GM12892 (cell line): ENCODE results near the gene IGSF21.

Experiments
- DNase-seq: peaks from one replicate; pipeline ENCODE4 v3.0.0; 2011; ENCODE audit not compliant: insufficient read length
- FAIRE-seq: peaks from 2 replicates; lab custom pipeline; 2011; peaks lifted over from hg19 to GRCh38; lab: Jason Lieb, UNC
- POLR2A ChIP-seq: IDR thresholded peaks from 2 replicates; pipeline ENCODE4 v1.6.1; 2011; ENCODE audit warnings: low read depth, low read length, control low read depth
- POLR2AphosphoS5 ChIP-seq: IDR thresholded peaks from 2 replicates; pipeline ENCODE4 v1.6.1; 2011; ENCODE audit warnings: low read depth, low read length, control low read depth
- TAF1 ChIP-seq: IDR thresholded peaks from 2 replicates; pipeline ENCODE4 v1.6.1; 2011; ENCODE audit warnings: low read depth, mild to moderate bottlenecking, control low read depth, low read length, borderline replicate concordance

Gene IGSF21

DNA sequence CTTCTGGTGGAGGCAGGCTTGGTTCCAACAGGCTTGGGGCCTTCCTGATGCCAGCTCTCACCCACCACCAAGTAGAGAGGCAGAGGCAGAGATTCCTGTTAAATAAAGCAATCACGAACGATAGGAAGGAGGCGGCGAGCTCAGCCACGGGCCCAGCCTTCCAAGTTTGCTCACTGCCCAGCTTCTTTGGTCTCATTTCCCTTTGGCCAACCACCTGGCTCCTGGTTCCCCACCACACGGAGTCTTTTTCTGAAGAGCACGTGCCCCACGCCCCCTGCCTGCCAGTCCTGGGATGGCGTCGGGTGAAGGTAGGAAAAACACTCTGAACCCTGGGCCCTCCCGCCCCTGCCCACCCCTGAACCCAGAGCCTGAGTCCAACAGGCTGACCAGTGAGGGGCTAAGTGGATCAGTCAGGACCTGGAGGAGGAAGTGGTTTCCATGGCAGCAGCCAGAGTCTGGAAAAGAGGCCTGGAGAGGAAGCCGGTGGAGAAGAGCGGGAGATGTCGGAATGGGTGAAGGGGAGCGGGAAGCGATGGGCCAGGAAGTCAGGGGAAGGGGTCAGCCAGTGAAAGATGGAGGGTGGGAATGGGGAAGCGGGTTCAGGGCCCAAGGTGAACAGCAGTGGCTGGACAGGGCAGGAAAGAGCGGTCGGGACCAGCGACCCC, 214.9 kb downstream of the IGSF21 start:
- TF ChIP-seq POLR2AphosphoS5 (no peak), TAF1 (no peak), POLR2A (no peak)
- FAIRE-seq (no peak), DNase-seq (no peak)

DNA sequence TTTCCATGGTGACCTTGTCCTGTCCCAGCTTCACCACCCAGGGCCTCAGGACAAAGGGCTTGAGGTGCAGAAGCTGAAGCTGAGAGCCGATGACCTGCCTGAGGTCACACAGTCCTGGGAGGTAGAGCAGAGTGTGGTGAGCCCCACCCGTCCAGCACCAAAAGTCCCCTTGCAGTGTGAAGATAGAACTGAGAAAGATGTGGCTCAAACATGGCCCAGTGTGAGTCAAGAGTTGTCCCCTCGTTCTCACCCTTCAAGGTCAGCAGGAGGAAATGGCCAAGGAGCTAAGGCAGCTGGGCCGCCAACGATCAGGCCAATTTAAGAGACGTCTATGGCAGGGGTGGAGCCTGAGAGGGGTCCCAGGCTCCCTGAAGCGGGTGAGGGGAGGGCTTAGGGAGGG, 215.7 kb downstream of the IGSF21 start:
- DNase-seq (no peak), FAIRE-seq (peak; percentile 56)
- TF ChIP-seq POLR2AphosphoS5 (no peak), POLR2A (no peak), TAF1 (no peak)

DNA sequence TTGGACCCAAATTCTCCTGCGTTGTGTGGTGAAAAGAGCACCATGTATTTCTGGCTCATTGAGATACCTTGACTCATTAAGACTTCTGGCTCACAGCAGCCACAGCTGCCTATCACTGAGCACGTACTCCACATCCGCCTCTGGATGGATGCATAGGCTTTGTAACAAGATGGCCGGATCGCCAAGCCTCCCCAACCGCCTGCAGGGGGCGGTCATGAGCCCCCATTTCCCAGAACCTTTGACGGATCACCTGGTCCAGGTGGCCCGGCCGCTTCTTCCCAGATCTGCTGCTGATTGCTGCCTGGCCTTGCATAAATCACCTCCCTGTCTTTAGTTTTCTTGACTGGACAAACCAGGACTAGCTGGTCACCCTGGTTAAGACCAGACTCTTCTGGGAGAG, 216.6 kb downstream of the IGSF21 start:
- TF ChIP-seq POLR2A (no peak), TAF1 (no peak), POLR2AphosphoS5 (no peak)
- FAIRE-seq = no peak
- DNase-seq = no peak

DNA sequence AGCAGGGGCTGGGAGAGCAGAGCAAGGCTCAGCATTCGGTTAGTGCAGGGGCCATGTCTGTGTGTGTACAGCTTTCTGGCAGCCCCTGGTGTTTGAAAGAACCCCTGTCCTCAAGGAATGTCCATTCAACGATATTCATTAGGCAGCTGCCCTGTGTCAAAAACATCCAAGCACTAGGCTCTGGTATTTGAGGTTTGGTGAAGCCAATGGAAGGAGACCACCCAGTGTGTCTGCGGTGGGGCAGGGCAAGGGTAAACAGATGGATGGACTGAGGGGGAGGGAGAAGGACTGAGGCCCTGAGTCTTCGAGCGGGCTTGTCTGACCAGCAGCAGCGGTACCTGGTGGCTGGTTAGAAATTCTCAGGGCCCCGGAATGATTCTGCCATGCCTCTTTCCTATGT, 217.5 kb downstream of the IGSF21 start:
- TF ChIP-seq POLR2A (no peak), TAF1 (no peak), POLR2AphosphoS5 (no peak)
- DNase-seq (no peak), FAIRE-seq (no peak)

DNA sequence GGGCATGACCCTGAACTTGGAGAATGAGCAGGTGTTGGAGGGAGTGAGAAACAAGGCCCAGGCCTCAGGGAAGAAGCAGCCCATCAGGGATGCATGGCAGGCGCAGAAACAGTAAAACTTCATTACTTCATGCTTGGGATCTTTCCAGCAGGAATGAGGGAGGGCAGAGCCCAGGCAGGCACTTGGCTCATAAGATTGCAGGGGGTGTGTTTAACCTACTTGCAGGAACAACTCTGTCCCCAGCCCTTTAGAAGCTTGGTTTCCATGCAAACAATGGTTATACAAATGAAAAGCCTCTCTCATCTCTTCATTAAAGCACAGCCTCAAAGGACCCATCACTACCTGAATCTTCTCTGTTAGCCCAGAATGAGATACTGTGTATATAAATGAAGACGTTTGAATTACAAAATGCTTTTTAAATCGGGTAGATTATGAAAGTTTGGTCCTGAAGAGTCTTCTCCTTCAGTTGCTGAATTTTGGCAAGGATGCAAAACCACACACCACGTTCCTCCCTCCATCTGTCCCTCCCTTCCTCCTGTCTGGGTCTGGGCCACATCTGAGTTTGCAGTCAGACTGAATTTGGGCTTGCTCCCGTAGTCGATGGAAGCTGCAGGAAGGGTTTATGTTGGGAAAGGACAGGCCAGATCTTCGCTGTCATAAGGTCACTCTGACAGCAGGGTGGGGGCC, 218.8 kb downstream of the IGSF21 start:
- FAIRE-seq = no peak
- TF ChIP-seq POLR2A (no peak), TAF1 (no peak), POLR2AphosphoS5 (no peak)
- no peak for DNase-seq

DNA sequence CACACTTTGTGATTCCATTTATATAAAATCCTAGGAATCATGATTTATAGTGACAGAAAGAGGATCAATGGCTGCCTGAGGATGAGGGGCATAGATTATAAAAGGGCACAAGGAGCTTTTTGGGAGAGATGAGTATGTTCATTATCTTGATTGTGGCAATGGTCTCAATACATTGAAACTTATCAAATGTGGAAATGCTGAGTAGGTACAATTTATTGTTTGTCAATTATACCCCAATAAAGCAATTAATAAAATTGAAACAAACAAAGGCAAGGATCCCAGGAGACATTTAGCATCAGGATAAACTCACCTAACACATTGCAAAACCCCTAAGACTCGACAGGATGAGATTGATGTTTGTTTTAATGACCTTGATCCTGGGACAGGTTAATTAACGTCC, 220.1 kb downstream of the IGSF21 start:
- FAIRE-seq (no peak), DNase-seq (no peak)
- TF ChIP-seq POLR2AphosphoS5 = no peak
- no peak for TF ChIP-seq TAF1
- TF ChIP-seq POLR2A = no peak

DNA sequence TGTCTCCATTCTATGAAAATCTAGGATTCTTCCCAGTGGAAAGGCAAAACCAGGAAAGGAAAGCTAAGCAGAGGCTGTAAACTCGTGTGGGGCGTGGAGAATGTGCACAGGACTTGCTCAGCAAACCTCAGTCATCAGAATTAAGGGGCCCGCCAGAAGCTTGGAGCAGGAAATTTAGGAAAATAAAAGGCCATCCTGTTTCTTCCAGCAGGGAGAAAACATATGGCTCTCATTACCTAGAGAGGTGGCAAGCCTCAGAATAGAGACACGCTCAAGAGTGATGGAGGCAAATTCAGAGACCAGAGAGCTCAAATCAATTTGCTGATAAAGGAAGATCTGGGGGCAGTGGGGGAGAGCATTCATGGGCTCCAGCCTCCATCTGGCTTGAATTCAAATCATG, 221.2 kb downstream of the IGSF21 start:
- FAIRE-seq = no peak
- no peak for DNase-seq
- TF ChIP-seq POLR2AphosphoS5 (no peak), POLR2A (no peak), TAF1 (no peak)

DNA sequence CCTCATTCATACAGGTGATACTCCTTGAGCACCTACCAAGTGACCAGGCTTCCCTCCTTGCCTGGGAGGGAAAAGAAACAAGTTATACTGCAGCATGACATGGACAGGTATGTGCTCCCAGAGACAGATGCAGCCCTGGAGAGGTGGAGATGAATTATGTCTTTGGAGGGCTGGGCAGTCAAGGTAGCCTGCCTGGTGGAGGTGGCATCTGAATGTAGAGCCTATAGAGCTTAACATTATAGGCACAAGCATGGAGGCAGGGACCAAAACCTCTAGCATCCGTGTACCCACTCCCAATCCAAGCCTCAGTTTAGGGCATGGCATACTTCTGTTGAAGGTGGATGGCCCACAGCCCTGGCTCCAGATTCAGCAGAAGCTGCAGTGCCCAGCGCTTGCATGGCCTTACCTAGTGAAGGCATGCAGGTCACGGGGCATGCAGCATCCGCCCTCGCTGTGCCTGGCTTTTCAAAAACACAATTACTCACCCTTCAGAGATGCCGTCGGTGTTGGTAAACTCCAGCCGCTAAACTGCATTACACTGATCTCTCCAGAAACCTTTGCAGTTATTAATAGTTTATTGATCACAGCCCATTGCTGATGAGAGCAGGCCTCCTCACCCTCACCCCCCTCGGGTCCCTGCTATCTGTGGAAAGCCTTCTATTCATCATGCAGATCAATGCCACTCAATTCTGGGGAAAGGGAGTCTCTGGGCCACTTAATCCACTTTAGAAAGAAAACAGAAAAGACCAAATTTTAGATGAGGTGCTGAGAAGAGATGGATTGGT, 222.1 kb downstream of the IGSF21 start:
- no peak for FAIRE-seq
- TF ChIP-seq POLR2AphosphoS5 = no peak
- TF ChIP-seq POLR2A = no peak
- TF ChIP-seq TAF1 = no peak
- no peak for DNase-seq

DNA sequence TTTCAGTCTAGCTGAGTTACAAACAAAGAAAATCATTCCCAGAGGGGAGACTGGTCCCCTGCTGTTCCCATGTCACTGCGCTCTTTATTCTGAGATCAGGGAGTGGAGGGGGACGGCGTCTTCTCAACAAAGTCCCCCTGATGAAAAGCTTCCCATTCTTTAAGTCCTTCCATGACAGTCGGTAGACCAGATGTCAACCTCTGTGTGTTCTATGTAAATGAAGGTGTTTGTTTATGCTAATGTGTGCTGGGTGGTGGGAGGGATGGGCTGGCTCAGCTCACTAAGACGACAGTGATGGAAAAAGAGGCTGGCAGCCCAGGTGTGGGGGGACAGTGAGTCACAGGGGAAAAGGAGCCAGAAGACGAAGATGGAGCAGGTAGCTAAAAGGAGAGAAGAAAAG, 225.0 kb downstream of the IGSF21 start:
- DNase-seq (no peak), FAIRE-seq (no peak)
- TF ChIP-seq POLR2AphosphoS5 (no peak), TAF1 (no peak), POLR2A (no peak)

DNA sequence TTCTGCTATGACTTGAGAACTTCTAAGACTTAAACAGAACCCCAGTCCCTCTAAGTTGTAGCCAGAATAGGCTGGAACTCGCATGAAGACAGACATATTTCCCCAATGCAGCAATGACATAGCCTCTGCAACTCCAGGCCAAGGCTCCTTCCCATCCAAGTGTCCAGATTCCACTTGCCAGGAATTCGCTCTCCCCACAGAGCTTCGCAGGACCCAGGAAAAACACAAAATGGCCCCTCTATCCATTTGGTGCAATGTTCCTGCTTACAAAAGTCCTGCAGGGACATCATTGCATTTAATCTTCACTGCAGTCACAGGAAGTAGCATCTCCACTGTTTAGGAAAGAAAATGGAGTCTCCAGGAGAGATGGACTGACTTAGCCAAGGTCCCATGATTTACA, 225.6 kb downstream of the IGSF21 start:
- no peak for TF ChIP-seq TAF1
- DNase-seq (no peak), FAIRE-seq (no peak)

DNA sequence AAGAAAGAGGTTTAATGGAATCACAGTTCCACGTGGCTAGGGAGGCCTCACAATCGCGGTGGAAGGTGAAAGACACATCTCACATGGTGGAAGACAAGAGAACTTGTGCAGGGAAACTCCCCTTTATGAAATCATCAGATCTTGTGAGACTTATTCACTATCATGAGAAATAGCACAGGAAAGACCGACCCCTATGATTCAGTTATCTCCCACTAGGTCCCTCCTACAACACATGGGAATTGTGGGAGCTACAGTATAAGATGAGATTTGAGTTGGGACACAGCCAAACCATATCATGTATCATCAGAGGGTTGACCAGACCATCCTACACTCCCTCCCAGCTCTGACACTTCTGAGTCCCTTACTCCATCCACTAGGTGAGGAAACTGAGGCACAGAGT, 229.2 kb downstream of the IGSF21 start:
- FAIRE-seq (no peak), DNase-seq (no peak)
- no peak for TF ChIP-seq POLR2AphosphoS5
- no peak for TF ChIP-seq POLR2A
- no peak for TF ChIP-seq TAF1

DNA sequence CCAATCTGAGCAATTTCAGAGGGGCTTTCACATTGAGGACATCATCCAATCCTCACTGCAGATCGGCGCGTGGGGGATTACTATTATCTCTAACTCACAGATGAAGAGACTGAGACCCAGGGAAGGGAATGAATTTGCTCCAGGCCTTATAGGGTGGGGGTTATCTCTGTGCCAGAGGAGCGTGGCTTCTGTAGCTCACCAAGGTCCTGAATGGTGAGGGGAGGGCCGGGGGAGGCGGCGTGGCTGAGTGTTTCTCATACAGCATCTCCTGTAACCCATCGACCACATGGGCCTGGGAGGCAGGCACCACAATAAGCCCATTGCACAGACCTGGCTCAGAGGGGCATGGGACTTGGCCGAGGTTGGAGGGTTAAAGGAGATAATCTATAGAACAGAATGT, 230.2 kb downstream of the IGSF21 start:
- FAIRE-seq (no peak), DNase-seq (no peak)
- no peak for TF ChIP-seq TAF1
- no peak for TF ChIP-seq POLR2AphosphoS5
